ENCODE data around the gene SPAAR. TPM values are rescaled to one million over a fixed set of nuclear protein-coding genes. Genes with fewer than 3 reads are reported as not detected.

Gene SPAAR
- total and polyA plus RNA-seq, 4 donors, result 0.65 to 2.4 (median 1.1) TPM

DNA sequence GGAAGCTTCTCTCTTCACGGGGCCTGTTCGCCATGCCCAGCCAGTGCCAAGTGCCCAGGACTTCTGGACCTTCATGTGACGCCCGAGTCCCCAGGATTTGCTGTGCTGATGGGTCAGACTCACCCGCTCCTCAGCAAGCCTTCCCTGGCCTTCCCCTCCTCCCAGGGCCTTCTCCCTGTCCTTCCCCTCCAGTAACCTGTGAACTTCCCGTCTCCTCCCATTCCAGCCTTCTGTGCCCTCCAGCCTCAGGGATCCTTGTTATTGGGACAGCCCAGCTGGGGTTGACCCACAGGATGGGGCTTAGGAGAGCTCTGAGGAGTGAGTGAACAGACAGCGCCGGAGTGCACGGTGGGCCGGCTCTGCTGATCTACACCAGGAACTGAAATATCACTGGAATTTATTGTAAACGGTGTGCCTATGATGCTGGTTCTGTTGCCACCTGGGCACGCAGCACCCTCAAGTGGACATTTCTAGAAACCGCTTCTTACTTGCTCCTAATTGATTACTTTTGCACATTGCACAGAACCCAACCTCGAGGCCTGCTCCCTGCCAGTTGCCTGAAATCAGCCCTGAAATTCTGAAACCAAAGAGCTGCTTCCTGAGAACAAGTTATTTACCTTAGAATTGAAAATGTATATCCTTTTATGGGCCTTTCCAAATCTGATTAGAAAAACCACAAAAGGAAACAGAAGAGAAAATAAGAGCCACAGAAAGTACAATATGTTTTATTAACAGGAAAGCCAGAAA, 1.5 kb downstream of the SPAAR start (continued):
- TF ChIP-seq, protein P1, sequence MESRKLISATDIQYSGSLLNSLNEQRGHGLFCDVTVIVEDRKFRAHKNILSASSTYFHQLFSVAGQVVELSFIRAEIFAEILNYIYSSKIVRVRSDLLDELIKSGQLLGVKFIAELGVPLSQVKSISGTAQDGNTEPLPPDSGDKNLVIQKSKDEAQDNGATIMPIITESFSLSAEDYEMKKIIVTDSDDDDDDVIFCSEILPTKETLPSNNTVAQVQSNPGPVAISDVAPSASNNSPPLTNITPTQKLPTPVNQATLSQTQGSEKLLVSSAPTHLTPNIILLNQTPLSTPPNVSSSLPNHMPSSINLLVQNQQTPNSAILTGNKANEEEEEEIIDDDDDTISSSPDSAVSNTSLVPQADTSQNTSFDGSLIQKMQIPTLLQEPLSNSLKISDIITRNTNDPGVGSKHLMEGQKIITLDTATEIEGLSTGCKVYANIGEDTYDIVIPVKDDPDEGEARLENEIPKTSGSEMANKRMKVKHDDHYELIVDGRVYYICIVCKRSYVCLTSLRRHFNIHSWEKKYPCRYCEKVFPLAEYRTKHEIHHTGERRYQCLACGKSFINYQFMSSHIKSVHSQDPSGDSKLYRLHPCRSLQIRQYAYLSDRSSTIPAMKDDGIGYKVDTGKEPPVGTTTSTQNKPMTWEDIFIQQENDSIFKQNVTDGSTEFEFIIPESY (IDR thresholded peaks at IDR 0.05), result no peak
- TF ChIP-seq EGR1 (IDR thresholded peaks at IDR 0.05; ENCODE audit: low read depth in 2 of 2) (no peak), RAD21 (IDR thresholded peaks at IDR 0.05) (peak; percentile 75 to 82), NR2F2 (IDR thresholded peaks at IDR 0.05) (peak; percentile 54), HNF4G (IDR thresholded peaks at IDR 0.05) (no peak)
- TF ChIP-seq, protein P2, sequence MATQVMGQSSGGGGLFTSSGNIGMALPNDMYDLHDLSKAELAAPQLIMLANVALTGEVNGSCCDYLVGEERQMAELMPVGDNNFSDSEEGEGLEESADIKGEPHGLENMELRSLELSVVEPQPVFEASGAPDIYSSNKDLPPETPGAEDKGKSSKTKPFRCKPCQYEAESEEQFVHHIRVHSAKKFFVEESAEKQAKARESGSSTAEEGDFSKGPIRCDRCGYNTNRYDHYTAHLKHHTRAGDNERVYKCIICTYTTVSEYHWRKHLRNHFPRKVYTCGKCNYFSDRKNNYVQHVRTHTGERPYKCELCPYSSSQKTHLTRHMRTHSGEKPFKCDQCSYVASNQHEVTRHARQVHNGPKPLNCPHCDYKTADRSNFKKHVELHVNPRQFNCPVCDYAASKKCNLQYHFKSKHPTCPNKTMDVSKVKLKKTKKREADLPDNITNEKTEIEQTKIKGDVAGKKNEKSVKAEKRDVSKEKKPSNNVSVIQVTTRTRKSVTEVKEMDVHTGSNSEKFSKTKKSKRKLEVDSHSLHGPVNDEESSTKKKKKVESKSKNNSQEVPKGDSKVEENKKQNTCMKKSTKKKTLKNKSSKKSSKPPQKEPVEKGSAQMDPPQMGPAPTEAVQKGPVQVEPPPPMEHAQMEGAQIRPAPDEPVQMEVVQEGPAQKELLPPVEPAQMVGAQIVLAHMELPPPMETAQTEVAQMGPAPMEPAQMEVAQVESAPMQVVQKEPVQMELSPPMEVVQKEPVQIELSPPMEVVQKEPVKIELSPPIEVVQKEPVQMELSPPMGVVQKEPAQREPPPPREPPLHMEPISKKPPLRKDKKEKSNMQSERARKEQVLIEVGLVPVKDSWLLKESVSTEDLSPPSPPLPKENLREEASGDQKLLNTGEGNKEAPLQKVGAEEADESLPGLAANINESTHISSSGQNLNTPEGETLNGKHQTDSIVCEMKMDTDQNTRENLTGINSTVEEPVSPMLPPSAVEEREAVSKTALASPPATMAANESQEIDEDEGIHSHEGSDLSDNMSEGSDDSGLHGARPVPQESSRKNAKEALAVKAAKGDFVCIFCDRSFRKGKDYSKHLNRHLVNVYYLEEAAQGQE (IDR thresholded peaks at IDR 0.05), result no peak
- TF ChIP-seq, protein P3, sequence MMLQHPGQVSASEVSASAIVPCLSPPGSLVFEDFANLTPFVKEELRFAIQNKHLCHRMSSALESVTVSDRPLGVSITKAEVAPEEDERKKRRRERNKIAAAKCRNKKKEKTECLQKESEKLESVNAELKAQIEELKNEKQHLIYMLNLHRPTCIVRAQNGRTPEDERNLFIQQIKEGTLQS (IDR thresholded peaks at IDR 0.05), result no peak

DNA sequence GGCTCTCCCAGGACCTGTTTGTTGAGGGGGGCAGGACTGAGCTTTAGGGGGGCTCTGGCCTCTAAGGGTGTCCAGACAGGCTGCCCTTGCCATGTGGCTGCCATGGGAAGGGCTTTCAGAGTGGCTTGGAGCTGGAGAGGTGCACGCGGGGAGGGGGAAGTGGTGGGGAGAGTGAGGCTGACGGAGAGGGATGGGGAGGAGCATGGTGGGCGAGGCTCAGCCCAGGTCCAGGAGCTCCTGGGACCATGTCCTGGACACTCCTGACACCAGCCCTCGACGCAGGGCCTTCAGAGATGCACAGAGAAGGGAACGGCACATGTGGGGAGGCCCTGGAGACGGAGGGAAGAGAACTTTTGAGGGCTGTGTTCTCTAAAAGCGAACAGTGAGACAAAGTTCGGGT, 2.4 kb downstream of the SPAAR start:
- no peaks in the 10 kb centered on the region for H3K36me3 ChIP-seq (ENCODE audit: control insufficient read depth in 4 of 4, insufficient read depth in 3 of 4, low read depth in 1 of 4, low read length in 3 of 4)
- DNase-seq (ENCODE audit: low spot score), result no peak
- H3K9me3 ChIP-seq (ENCODE audit: control insufficient read depth in 4 of 4, low read length in 3 of 4), result no peaks in the 10 kb centered on the region
- H3K4me1 ChIP-seq (ENCODE audit: control insufficient read depth in 4 of 4, insufficient read depth in 4 of 4, low read length in 3 of 4), result peaks cover 11 to 46% (median 29%) of the 10 kb centered on the region in 4 donors
- TF ChIP-seq, protein P4, sequence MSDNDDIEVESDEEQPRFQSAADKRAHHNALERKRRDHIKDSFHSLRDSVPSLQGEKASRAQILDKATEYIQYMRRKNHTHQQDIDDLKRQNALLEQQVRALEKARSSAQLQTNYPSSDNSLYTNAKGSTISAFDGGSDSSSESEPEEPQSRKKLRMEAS (IDR thresholded peaks at IDR 0.05), result no peak
- TF ChIP-seq, protein P5, sequence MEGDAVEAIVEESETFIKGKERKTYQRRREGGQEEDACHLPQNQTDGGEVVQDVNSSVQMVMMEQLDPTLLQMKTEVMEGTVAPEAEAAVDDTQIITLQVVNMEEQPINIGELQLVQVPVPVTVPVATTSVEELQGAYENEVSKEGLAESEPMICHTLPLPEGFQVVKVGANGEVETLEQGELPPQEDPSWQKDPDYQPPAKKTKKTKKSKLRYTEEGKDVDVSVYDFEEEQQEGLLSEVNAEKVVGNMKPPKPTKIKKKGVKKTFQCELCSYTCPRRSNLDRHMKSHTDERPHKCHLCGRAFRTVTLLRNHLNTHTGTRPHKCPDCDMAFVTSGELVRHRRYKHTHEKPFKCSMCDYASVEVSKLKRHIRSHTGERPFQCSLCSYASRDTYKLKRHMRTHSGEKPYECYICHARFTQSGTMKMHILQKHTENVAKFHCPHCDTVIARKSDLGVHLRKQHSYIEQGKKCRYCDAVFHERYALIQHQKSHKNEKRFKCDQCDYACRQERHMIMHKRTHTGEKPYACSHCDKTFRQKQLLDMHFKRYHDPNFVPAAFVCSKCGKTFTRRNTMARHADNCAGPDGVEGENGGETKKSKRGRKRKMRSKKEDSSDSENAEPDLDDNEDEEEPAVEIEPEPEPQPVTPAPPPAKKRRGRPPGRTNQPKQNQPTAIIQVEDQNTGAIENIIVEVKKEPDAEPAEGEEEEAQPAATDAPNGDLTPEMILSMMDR (IDR thresholded peaks at IDR 0.05; ENCODE audit: low read depth, low read length, missing input control), result no peak
- TF ChIP-seq HNF4A (conservative IDR thresholded peaks at IDR 0.05) (no peak), FOXA1 (IDR thresholded peaks at IDR 0.05) (no peak), NR2F2 (IDR thresholded peaks at IDR 0.05) (no peak), RAD21 (IDR thresholded peaks at IDR 0.05) (no peak), FOXA2 (IDR thresholded peaks at IDR 0.05) (no peak), RXRA (IDR thresholded peaks at IDR 0.05) (no peak), YY1 (IDR thresholded peaks at IDR 0.05) (no peak), JUND (IDR thresholded peaks at IDR 0.05) (no peak), SP1 (IDR thresholded peaks at IDR 0.05) (no peak), EGR1 (IDR thresholded peaks at IDR 0.05; ENCODE audit: low read depth in 2 of 2) (no peak), TAF1 (conservative IDR thresholded peaks at IDR 0.05) (no peak), GABPA (IDR thresholded peaks at IDR 0.05 in 1 of 2, conservative IDR thresholded peaks at IDR 0.05 in 1 of 2) (no peak), HNF4G (IDR thresholded peaks at IDR 0.05) (no peak)
- TF ChIP-seq, protein P2 (IDR thresholded peaks at IDR 0.05), result no peak
- TF ChIP-seq, protein P1 (IDR thresholded peaks at IDR 0.05), result no peak
- TF ChIP-seq, protein P3 (IDR thresholded peaks at IDR 0.05), result no peak
- 84% methylated on average over 10 of the region's 10 CpGs for WGBS
- no peak overlapping the region for H3K4me3 ChIP-seq (ENCODE audit: low read depth in 1 of 3, low read length in 3 of 3)
- peak overlapping the region in 1 of 2 donors; percentile 10 for H3K27ac ChIP-seq (ENCODE audit: low read depth in 1 of 2, low read length in 2 of 2)
- H3K9ac ChIP-seq (ENCODE audit: low read depth in 1 of 2, low read length in 2 of 2), result no peak overlapping the region
- no peaks in the 10 kb centered on the region for H3K27me3 ChIP-seq (ENCODE audit: control insufficient read depth in 4 of 4, insufficient read depth in 4 of 4, low read length in 3 of 4)

Measured in liver (tissue), 9 donors.